Activated naive CD8-positive, alpha-beta T cell treated with anti-CD3 and anti-CD28 coated beads, Interleukin-2, amount 10 ng/mL, durations not matched to agents 7 days and 5 days (primary cell): ENCODE results near the gene KRT4. TPM values are rescaled to one million over a fixed set of nuclear protein-coding genes. Genes with fewer than 3 reads are reported as not detected.
"Not testable (repeated sequence)": the region's sequence is repeated elsewhere in the genome, so short reads cannot be mapped to it uniquely, and the experiment has no call there.

Source experiments
- ATAC-seq: fragments of 150-1000 bp; cut with Tn5 transposase; one replicate; pipeline ENCODE4 v1.10.0; 2021; ENCODE audit warnings: low read depth, moderate library complexity
- POLR2A ChIA-PET: fragments of 350-600 bp; sonication (Branson Sonifier 250); formaldehyde crosslinking; loops from one replicate; lab custom pipeline; 2021; ENCODE audit warnings: antibody characterized with exemption; lab: Charles Lee
- DNase-seq: peaks from one replicate; pipeline ENCODE4 v3.0.0; 2021
- H3K27ac Mint-ChIP-seq: one replicate; pipeline ENCODE4 v1.8.0; 2022; ENCODE audit warnings: mild to moderate bottlenecking, mixed read lengths
- H3K27me3 Mint-ChIP-seq: one replicate; pipeline ENCODE4 v1.8.0; 2022; ENCODE audit warnings: mild to moderate bottlenecking, moderate library complexity, mixed read lengths
- H3K36me3 Mint-ChIP-seq: one replicate; pipeline ENCODE4 v1.8.0; 2021; ENCODE audit warnings: mild to moderate bottlenecking, mixed read lengths
- H3K4me1 Mint-ChIP-seq: one replicate; pipeline ENCODE4 v1.8.0; 2021; ENCODE audit warnings: mixed read lengths
- H3K4me3 Mint-ChIP-seq: one replicate; pipeline ENCODE4 v1.8.0; 2022; ENCODE audit warnings: mild to moderate bottlenecking, moderate library complexity, mixed read lengths
- H3K9me3 Mint-ChIP-seq: one replicate; pipeline ENCODE4 v1.8.0; 2021; ENCODE audit warnings: mixed read lengths
- total RNA-seq, 2 experiments: library from RNA; stranded (reverse); gene quantifications; one replicate each; pipeline ENCODE4 v1.2.3, GENCODE V29; 2021

Gene KRT4
- total RNA-seq, 2 experiments from 2014 or later, result not detected

GRCh38 chr12:52768479-52769200 is 45.3 kb downstream of the KRT4 start:
- POLR2A ChIA-PET, result no interaction called here
- Mint-ChIP-seq H3K36me3 (no peaks in the 10 kb centered on the region), H3K9me3 (peaks cover 2% of the 10 kb centered on the region), H3K27me3 (peaks cover 13% of the 10 kb centered on the region), H3K27ac (no peak overlapping the region), H3K4me1 (no peaks in the 10 kb centered on the region), H3K4me3 (no peak overlapping the region)
- DNase-seq (no peak), ATAC-seq (no peak)

- Mint-ChIP-seq H3K4me3 (no peak overlapping the region), H3K4me1 (no peaks in the 10 kb centered on the region), H3K36me3 (no peaks in the 10 kb centered on the region), H3K27ac (no peak overlapping the region), H3K9me3 (peaks cover 2% of the 10 kb centered on the region), H3K27me3 (peaks cover 7% of the 10 kb centered on the region)
- no peak for DNase-seq
- ATAC-seq, result no peak
- POLR2A ChIA-PET, result no interaction called here
Observed at GRCh38 chr12:52767427-52767826, 46.5 kb downstream of the KRT4 start.

GRCh38 chr12:52767020-52767379 is 46.9 kb downstream of the KRT4 start:
- peaks cover 2% of the 10 kb centered on the region for H3K9me3 Mint-ChIP-seq
- POLR2A ChIA-PET, result no interaction called here
- no peaks in the 10 kb centered on the region for H3K36me3 Mint-ChIP-seq
- H3K27ac Mint-ChIP-seq, result no peak overlapping the region
- H3K27me3 Mint-ChIP-seq, result peaks cover 7% of the 10 kb centered on the region
- no peak overlapping the region for H3K4me3 Mint-ChIP-seq
- DNase-seq, result no peak
- no peak for ATAC-seq
- H3K4me1 Mint-ChIP-seq, result no peaks in the 10 kb centered on the region

GRCh38 chr12:52766351-52767019 is 47.4 kb downstream of the KRT4 start:
- no peak for DNase-seq
- Mint-ChIP-seq H3K27me3 (peaks cover 7% of the 10 kb centered on the region), H3K27ac (no peak overlapping the region), H3K4me3 (no peak overlapping the region), H3K4me1 (no peaks in the 10 kb centered on the region), H3K9me3 (peaks cover 3% of the 10 kb centered on the region), H3K36me3 (no peaks in the 10 kb centered on the region)
- POLR2A ChIA-PET, result no interaction called here
- no peak for ATAC-seq

GRCh38 chr12:52765702-52766101 is 48.2 kb downstream of the KRT4 start:
- H3K27ac Mint-ChIP-seq, result no peak overlapping the region
- no peaks in the 10 kb centered on the region for H3K4me1 Mint-ChIP-seq
- no peak overlapping the region for H3K4me3 Mint-ChIP-seq
- peaks cover 9% of the 10 kb centered on the region for H3K27me3 Mint-ChIP-seq
- DNase-seq (no peak), ATAC-seq (no peak)
- peaks cover 4% of the 10 kb centered on the region for H3K9me3 Mint-ChIP-seq
- POLR2A ChIA-PET, result no interaction called here
- no peaks in the 10 kb centered on the region for H3K36me3 Mint-ChIP-seq

- Mint-ChIP-seq H3K27me3 (peaks cover 5% of the 10 kb centered on the region), H3K9me3 (peaks cover 3% of the 10 kb centered on the region), H3K4me3 (no peak overlapping the region), H3K27ac (no peak overlapping the region), H3K4me1 (no peaks in the 10 kb centered on the region), H3K36me3 (no peaks in the 10 kb centered on the region)
- POLR2A ChIA-PET, result no interaction called here
- DNase-seq, result no peak
- ATAC-seq, result no peak
Observed at GRCh38 chr12:52763991-52764390, 49.9 kb downstream of the KRT4 start.

DNA sequence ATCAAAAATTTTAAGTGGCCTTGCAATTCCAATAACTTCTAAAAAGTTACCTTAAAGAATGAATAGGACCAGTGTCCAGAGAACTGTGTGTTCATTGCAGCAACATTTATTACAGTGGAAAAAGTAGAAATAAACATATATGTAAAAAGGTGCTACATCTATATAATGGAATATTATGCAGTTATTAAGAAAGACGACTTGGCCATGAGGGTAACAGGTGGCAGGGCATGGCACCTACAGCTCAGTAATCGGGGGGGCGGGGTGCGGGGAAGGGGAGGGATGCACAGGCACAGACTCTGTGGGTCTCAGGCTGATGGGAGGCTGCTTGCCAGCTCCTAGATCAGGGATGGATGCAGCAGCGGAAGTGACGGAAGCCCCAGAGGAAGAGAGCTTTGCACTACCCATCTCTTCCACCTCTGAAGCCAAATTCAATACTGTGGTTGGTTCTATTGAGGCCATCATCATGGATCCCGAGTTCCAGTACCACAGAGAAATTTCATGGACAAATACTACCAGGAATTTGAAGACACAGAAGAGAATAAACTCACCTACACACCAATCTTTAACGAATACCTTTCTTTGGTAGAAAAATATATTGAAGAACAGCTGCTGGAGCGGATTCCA is 50.8 kb downstream of the KRT4 start:
- H3K4me1 Mint-ChIP-seq, result no peaks in the 10 kb centered on the region
- H3K27ac Mint-ChIP-seq, result no peak overlapping the region
- POLR2A ChIA-PET, result no interaction called here
- no peak for DNase-seq
- peaks cover 3% of the 10 kb centered on the region for H3K9me3 Mint-ChIP-seq
- no peak overlapping the region for H3K4me3 Mint-ChIP-seq
- no peak for ATAC-seq
- H3K27me3 Mint-ChIP-seq, result peaks cover 5% of the 10 kb centered on the region
- no peaks in the 10 kb centered on the region for H3K36me3 Mint-ChIP-seq

DNA sequence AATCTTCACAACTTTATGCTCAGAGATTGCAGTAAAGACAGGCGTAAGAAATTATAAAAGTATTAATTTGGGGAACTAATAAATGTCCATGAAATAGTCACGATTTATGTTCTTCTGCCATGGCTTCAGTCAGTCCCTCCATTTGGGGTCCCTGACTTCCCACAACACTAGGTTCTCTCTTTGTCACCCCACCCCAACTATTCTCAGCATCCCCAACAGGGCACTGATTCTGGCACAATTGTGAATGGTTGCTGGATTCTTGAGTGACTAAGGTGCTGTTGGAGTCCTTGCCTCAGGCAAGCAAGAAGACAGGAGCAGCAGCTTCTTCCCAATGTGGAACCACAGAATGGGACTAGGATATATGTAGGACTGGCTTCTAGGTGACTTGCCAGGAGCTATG is 52.1 kb downstream of the KRT4 start:
- POLR2A ChIA-PET, result no interaction called here
- Mint-ChIP-seq H3K4me3 (no peak overlapping the region), H3K27me3 (peaks cover 5% of the 10 kb centered on the region), H3K4me1 (no peaks in the 10 kb centered on the region), H3K36me3 (no peaks in the 10 kb centered on the region), H3K9me3 (peaks cover 3% of the 10 kb centered on the region), H3K27ac (no peak overlapping the region)
- DNase-seq (no peak), ATAC-seq (no peak)

GRCh38 chr12:52761218-52761617 is 52.7 kb downstream of the KRT4 start:
- H3K36me3 Mint-ChIP-seq, POLR2A ChIA-PET, H3K27ac Mint-ChIP-seq, H3K9me3 Mint-ChIP-seq, DNase-seq, H3K4me1 Mint-ChIP-seq, H3K27me3 Mint-ChIP-seq, ATAC-seq, H3K4me3 Mint-ChIP-seq: not testable (repeated sequence)

DNA sequence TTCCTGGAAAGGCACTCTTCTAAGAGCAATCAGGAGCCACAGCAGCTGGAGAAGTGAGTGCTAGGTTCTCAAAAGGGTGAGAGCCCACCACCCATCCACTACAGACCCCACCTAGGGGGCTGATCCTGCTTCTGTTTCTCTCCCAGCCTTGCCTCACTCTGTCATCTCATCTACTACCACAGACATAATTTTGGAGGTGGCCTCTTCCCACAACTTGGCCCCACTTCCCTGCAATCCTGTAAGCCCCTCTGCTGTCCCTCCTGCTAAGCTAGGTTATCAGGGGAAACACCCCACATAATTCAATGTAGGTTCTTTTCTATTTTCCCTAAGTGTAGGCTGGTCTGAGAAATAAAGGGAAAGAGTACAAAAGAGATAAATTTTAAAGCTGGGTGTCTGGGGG is 53.3 kb downstream of the KRT4 start:
- Mint-ChIP-seq H3K27me3 (peaks cover 5% of the 10 kb centered on the region), H3K9me3 (peaks cover 3% of the 10 kb centered on the region), H3K4me3 (no peak overlapping the region), H3K27ac (no peak overlapping the region), H3K36me3 (no peaks in the 10 kb centered on the region), H3K4me1 (no peaks in the 10 kb centered on the region)
- no peak for DNase-seq
- no peak for ATAC-seq
- POLR2A ChIA-PET, result no interaction called here

DNA sequence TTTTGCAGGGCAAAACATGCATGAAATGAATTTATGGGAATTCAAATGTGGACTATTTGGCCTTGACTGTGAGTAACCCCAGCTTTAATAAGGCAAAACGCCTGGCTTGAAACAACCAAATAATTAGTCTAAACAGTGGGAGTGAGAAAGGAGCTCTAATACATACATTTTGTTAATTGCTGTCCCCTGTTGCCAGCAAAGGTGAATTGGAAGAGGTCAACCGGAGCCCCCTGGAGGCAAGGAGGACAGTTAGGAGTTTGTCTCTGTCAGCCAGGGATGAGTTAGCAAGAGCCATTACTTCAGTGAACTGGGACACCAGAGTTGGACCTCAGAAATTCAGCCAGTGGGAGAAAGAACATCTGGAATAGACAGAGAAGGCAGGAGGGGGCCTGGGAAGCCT is 54.2 kb downstream of the KRT4 start:
- no peaks in the 10 kb centered on the region for H3K36me3 Mint-ChIP-seq
- peaks cover 3% of the 10 kb centered on the region for H3K27me3 Mint-ChIP-seq
- H3K4me3 Mint-ChIP-seq, result no peak overlapping the region
- no peak for ATAC-seq
- POLR2A ChIA-PET, result no interaction called here
- peaks cover 3% of the 10 kb centered on the region for H3K9me3 Mint-ChIP-seq
- no peak for DNase-seq
- no peaks in the 10 kb centered on the region for H3K4me1 Mint-ChIP-seq
- H3K27ac Mint-ChIP-seq, result no peak overlapping the region

GRCh38 chr12:52759218-52759617 is 54.7 kb downstream of the KRT4 start:
- Mint-ChIP-seq H3K36me3 (no peaks in the 10 kb centered on the region), H3K4me3 (no peak overlapping the region), H3K4me1 (no peaks in the 10 kb centered on the region), H3K27me3 (peaks cover 3% of the 10 kb centered on the region), H3K9me3 (peaks cover 3% of the 10 kb centered on the region), H3K27ac (no peak overlapping the region)
- ATAC-seq (no peak), DNase-seq (no peak)
- POLR2A ChIA-PET, result no interaction called here

- H3K27me3 Mint-ChIP-seq, result peaks cover 3% of the 10 kb centered on the region
- H3K36me3 Mint-ChIP-seq, result no peaks in the 10 kb centered on the region
- POLR2A ChIA-PET, result no interaction called here
- ATAC-seq (no peak), DNase-seq (no peak)
- H3K9me3 Mint-ChIP-seq, result peaks cover 3% of the 10 kb centered on the region
- no peak overlapping the region for H3K4me3 Mint-ChIP-seq
- H3K27ac Mint-ChIP-seq, result no peak overlapping the region
- H3K4me1 Mint-ChIP-seq, result no peaks in the 10 kb centered on the region
Observed at GRCh38 chr12:52757449-52758176, 56.3 kb downstream of the KRT4 start.
